Measurements from ENCODE around the gene TRPC1.

TRPC1 gene

DNA sequence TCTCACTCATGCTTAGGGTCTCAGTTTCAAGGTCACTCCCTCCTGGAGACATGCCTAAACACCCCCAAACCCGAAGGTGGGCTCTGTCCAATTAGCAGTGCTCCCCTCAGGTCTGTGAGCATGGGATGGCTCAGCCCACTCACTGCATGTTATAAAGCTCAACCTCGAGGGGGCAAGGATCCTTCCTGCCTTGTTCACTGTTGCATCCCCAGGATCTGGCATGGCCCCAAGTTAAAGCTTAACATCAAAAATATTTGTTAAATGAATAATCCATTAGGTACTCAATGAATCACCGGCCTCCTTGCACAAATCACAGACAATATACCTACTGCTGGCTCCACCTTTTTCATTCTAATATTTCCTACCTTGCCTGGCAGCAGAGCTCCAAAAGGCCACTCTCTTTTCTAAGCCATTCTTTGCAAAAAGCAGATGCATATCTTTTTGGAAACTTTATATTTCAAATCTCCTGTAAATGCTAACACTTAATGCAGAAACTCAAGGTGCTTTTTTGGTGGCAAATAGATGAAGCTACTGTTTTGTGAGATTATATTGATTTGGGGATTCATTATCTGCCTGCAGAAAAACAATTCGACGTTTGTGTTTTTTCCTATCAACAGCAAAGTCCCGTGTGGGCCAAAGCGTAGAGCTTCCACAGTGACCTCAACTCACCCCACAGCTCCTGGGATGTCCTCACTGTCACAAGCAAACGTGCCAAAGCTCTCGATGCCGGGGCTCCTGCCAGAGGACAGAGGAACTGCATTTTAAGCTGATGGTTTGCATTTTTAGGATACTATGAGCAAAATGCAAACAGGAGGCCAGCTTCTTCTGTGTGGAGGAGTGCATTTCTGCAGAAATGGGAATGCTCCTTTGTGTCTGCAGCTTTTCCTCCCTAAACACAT is 129.7 kb downstream of the TRPC1 start:
- DNase-seq (ENCODE audit: extremely low spot score), result no peak
- ChIA-PET CTCF (interaction anchor here (1.7 to 3.2 kb wide), 2 partner anchors 24 to 77 kb away, joined by 4 to 17 read pairs; no protein-coding TSS in a partner anchor), POLR2A (no interaction called here)
- TF ChIP-seq, protein P1, sequence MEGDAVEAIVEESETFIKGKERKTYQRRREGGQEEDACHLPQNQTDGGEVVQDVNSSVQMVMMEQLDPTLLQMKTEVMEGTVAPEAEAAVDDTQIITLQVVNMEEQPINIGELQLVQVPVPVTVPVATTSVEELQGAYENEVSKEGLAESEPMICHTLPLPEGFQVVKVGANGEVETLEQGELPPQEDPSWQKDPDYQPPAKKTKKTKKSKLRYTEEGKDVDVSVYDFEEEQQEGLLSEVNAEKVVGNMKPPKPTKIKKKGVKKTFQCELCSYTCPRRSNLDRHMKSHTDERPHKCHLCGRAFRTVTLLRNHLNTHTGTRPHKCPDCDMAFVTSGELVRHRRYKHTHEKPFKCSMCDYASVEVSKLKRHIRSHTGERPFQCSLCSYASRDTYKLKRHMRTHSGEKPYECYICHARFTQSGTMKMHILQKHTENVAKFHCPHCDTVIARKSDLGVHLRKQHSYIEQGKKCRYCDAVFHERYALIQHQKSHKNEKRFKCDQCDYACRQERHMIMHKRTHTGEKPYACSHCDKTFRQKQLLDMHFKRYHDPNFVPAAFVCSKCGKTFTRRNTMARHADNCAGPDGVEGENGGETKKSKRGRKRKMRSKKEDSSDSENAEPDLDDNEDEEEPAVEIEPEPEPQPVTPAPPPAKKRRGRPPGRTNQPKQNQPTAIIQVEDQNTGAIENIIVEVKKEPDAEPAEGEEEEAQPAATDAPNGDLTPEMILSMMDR (IDR thresholded peaks at IDR 0.05; ENCODE audit: control extremely low read depth, extremely low read depth, low read depth, missing control alignments), result no peak

DNA sequence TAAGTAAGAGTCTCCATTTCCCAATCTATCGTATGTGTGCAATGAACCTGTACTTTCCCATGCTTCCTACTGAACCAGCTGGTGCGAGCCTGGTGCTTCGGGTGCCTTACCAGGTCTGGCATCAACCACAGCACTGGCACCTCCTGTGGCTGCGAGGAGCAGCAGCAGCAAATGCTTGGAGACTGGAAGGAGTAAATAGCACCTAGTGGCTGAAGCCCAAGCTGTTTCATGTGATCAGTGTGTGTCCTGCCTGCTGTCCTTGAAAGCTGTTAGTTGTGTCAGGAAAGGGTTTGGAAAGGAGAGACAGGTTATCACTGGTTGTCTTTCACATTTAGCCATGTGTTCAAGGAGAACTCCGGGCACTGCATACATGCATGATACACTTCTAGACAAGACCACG is 133.2 kb downstream of the TRPC1 start:
- CTCF ChIA-PET, result interaction anchor here (1.0 to 3.6 kb wide), 2 partner anchors 9 to 28 kb away, joined by 3 to 19 read pairs; no protein-coding TSS in a partner anchor
- TF ChIP-seq, protein P1 (IDR thresholded peaks at IDR 0.05; ENCODE audit: control extremely low read depth, extremely low read depth, low read depth, missing control alignments), result no peak
- DNase-seq (ENCODE audit: extremely low spot score), result no peak
- POLR2A ChIA-PET, result no interaction called here
